C4-2B (cell line): ENCODE results near the gene REEP3.

Source experiments
- CTCF ChIP-seq: fragments of 450-650 bp; conservative IDR thresholded peaks from 2 replicates; pipeline ENCODE4 v1.5.1; 2017; ENCODE audit warnings: mild to moderate bottlenecking
- ZFX ChIP-seq: fragments of 450-650 bp; IDR thresholded peaks from 2 replicates; pipeline ENCODE4 v1.6.1; 2017

DNA sequence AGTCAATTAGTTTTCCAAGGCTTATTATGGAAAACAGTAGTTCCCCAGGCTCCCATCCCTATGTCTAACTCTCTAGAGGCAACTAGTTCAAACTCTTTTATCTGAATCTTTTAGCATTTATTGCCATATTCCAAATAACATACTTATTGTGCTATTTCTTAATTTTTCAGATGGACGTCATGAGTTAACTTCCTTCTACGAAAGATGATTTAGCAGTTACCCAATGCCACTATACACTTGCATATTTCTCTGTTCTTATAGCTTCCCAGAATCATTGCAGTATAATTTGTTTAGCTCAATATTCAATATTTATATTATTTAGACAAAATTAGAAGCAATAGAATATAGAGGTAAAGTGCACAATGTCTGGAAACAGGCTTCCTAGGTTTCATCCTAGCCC lies 52.8 kb downstream of the REEP3 start:
- TF ChIP-seq CTCF (no peak), ZFX (no peak)
